RWPE1 (cell line): Measurements from ENCODE around the gene KIFAP3.

Experiments
- CTCF ChIA-PET: fragments of 350-600 bp; sonication (Branson Sonifier 250); formaldehyde crosslinking; extraction: SDS; loops from one replicate; lab custom pipeline; 2021; lab: Yijun Ruan, JAX
- POLR2A ChIA-PET: fragments of 400-600 bp; formaldehyde crosslinking; extraction: SDS; loops from one replicate; lab custom pipeline; 2020; ENCODE audit warnings: antibody characterized with exemption; ENCODE audit not compliant: low non-redundant PET; lab: Yijun Ruan, JAX
- DNase-seq: peaks from one replicate; pipeline ENCODE4 v3.0.0; 2012; ENCODE audit warnings: low spot score
- H3K27ac ChIP-seq: fragments of 450-650 bp; 2 replicates; pipeline ENCODE4 v1.5.1; 2017
- CTCF ChIP-seq: fragments of 450-650 bp; conservative IDR thresholded peaks from 2 replicates; pipeline ENCODE4 v1.5.1; 2017; ENCODE audit warnings: low read depth, mild to moderate bottlenecking

KIFAP3 gene

DNA sequence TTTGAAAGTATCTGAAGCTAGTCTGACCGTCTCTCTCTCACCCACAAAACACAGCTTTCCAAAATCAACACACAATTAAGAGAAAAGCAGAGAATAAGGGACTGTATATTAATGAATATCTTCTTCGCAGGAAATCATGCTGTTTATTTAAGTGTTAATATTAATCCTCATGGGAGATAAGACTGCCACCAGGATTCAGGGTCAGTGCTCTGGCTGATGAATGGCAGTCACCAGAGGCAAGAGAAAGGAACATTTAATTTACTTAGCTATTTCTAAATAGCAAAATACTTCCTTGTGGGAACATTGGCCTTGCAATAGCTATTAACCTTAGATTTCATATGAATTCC is 183.0 kb downstream of the KIFAP3 start:
- H3K27ac ChIP-seq, result no peak overlapping the region
- POLR2A ChIA-PET, result no interaction called here
- no peak for DNase-seq
- CTCF ChIA-PET, result no interaction called here
- TF ChIP-seq CTCF, result no peak

- TF ChIP-seq CTCF, result no peak
- no peak for DNase-seq
- no peak overlapping the region for H3K27ac ChIP-seq
- ChIA-PET CTCF (no interaction called here), POLR2A (no interaction called here)
These were observed 183.5 kb downstream of the KIFAP3 start for GRCh38 chr1:169890761-169891538.

DNA sequence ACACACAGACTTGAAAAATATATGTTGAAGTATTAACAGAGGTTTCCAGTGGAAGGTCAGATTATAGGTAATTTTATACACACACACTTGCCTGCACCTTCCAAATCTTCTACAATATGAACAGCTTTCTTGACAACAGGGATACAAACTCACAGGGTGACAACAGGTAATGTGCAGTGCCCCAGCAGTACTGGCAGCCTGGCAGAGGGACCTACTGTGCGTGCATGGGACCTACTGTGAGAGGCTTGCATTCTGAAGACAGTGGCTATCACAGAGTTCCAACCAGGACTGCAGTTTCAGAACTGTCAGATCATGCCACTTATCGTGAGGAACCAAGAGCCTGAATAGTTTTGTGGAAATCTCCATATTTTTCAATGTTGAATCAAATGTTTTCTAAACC is 184.6 kb downstream of the KIFAP3 start:
- ChIA-PET POLR2A (no interaction called here), CTCF (no interaction called here)
- no peak for DNase-seq
- no peak overlapping the region for H3K27ac ChIP-seq
- TF ChIP-seq CTCF, result no peak

DNA sequence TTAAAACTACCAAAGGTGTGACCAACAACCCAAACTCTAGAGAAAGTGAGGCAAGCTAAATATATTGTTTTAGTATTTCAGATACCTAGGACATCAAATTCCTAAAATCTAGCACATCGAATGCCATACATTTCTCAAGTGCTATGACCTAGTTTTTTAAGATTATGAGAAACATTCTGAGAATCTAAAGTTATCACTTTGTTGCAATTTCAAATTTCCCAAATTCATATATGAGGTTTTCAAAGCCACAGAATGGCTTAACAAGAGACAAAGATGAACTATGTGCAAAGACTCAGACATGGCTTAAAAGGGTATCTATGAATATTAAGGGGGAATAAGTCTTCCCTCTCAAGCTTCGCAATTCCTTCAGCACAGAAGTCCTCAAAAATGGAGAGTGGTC is 187.6 kb downstream of the KIFAP3 start:
- no peak overlapping the region for H3K27ac ChIP-seq
- ChIA-PET CTCF (no interaction called here), POLR2A (no interaction called here)
- no peak for TF ChIP-seq CTCF
- DNase-seq, result no peak

- ChIA-PET POLR2A (no interaction called here), CTCF (no interaction called here)
- H3K27ac ChIP-seq, result no peak overlapping the region
- no peak for TF ChIP-seq CTCF
- DNase-seq, result no peak
These were observed 188.1 kb downstream of the KIFAP3 start for GRCh38 chr1:169886422-169886821.

DNA sequence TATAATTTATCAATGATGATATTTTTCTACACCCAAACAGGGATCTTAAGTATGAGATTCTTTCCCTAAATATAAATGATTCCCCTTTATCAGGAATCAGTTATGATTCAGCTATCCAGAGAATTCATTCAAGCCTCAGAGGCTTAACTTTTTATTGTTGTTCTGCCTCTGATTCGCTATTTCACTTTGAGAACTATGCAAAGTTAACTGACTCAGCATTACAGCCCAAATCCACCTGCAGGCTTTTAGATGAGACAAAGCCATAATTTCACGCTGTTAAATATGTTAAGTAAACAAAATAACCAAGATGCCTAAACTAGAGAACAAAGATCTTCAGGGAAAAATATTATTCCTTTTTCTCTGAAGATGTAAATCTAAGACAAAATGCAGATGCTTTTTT is 189.3 kb downstream of the KIFAP3 start:
- CTCF ChIA-PET, result no interaction called here
- no peak for DNase-seq
- TF ChIP-seq CTCF, result no peak
- H3K27ac ChIP-seq, result no peak overlapping the region
- POLR2A ChIA-PET, result no interaction called here

DNA sequence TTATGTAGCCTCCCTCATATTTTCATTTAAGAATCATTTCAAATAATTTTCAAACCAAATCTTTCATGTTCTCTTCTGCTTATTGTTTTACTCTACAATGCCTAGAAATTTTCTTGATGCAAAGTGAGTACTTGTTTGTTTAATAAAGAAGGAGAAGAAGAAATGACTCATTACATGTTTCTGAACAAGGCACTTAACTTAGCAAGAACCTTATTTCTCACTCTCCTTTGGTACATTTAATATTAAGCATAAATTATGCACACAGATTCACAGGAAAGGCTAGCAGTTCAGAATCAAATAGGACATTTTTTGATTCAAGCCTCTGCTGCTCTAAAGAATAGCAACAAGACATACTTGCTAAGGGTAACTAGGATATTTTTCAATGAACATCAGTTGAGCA is 189.9 kb downstream of the KIFAP3 start:
- no peak overlapping the region for H3K27ac ChIP-seq
- TF ChIP-seq CTCF, result no peak
- CTCF ChIA-PET, result no interaction called here

More for the DNA sequence above, 189.9 kb downstream of the KIFAP3 start:
- no peak for DNase-seq
- POLR2A ChIA-PET, result no interaction called here
